GM10248 (cell line): Measurements from ENCODE around the gene LMNB1.

Source experiments
- CTCF ChIA-PET: fragments of 300-600 bp; sonication (Branson Sonifier 250); formaldehyde crosslinking; extraction: SDS; loops from one replicate; lab custom pipeline; 2021; ENCODE audit warnings: antibody characterized with exemption; lab: Yijun Ruan, JAX
- POLR2A ChIA-PET: fragments of 350-650 bp; sonication (Branson Sonifier 250); formaldehyde crosslinking; extraction: SDS; loops from one replicate; lab custom pipeline; 2020; ENCODE audit warnings: antibody characterized with exemption; lab: Yijun Ruan, JAX
- DNase-seq: peaks from one replicate; pipeline ENCODE4 v3.0.0; 2012; ENCODE audit errors: extremely low spot score
- CTCF ChIP-seq: IDR thresholded peaks from 2 replicates; pipeline ENCODE4 v1.5.1; 2012; ENCODE audit warnings: mild to moderate bottlenecking, low read depth; ENCODE audit errors: extremely low read depth, missing control alignments, control extremely low read depth

LMNB1 gene

GRCh38 chr5:126869005-126869451, 92.1 kb downstream of the LMNB1 start:
- DNase-seq: peak; percentile 53
- ChIA-PET POLR2A (no interaction called here), CTCF (interaction anchor here (1.2 to 1.9 kb wide), 3 partner anchors 9 to 623 kb away, joined by 3 to 5 read pairs (median 4); no protein-coding TSS in a partner anchor)
- no peak for TF ChIP-seq CTCF

- POLR2A ChIA-PET: no interaction called here
These were observed 94.5 kb downstream of the LMNB1 start for GRCh38 chr5:126871441-126871840.

GRCh38 chr5:126872561-126873354, 95.8 kb downstream of the LMNB1 start:
- DNase-seq: no peak
- no peak for TF ChIP-seq CTCF
- ChIA-PET CTCF (no interaction called here), POLR2A (no interaction called here)

More at GRCh38 chr5:126871441-126871840, 94.5 kb downstream of the LMNB1 start:
- no peak for DNase-seq
- TF ChIP-seq CTCF: no peak
- CTCF ChIA-PET: interaction anchor here (1.0 kb wide), 1 partner anchor 61 kb away, joined by 3 read pairs; no protein-coding TSS in a partner anchor

- DNase-seq: no peak
- POLR2A ChIA-PET: no interaction called here
- TF ChIP-seq CTCF: no peak
- CTCF ChIA-PET: no interaction called here
These were observed 98.4 kb downstream of the LMNB1 start for GRCh38 chr5:126875303-126875785.

GRCh38 chr5:126877602-126878001, 100.7 kb downstream of the LMNB1 start:
- ChIA-PET CTCF (no interaction called here), POLR2A (no interaction called here)
- DNase-seq: no peak
- no peak for TF ChIP-seq CTCF

GRCh38 chr5:126878085-126878484, 101.1 kb downstream of the LMNB1 start:
- ChIA-PET CTCF (no interaction called here), POLR2A (no interaction called here)
- no peak for DNase-seq
- TF ChIP-seq CTCF: no peak
